ENCODE measurements around the gene ZNF8.
"Not testable (repeated sequence)": the region's sequence is repeated elsewhere in the genome, so short reads cannot be mapped to it uniquely, and the experiment has no call there.

The ZNF8 gene

DNA sequence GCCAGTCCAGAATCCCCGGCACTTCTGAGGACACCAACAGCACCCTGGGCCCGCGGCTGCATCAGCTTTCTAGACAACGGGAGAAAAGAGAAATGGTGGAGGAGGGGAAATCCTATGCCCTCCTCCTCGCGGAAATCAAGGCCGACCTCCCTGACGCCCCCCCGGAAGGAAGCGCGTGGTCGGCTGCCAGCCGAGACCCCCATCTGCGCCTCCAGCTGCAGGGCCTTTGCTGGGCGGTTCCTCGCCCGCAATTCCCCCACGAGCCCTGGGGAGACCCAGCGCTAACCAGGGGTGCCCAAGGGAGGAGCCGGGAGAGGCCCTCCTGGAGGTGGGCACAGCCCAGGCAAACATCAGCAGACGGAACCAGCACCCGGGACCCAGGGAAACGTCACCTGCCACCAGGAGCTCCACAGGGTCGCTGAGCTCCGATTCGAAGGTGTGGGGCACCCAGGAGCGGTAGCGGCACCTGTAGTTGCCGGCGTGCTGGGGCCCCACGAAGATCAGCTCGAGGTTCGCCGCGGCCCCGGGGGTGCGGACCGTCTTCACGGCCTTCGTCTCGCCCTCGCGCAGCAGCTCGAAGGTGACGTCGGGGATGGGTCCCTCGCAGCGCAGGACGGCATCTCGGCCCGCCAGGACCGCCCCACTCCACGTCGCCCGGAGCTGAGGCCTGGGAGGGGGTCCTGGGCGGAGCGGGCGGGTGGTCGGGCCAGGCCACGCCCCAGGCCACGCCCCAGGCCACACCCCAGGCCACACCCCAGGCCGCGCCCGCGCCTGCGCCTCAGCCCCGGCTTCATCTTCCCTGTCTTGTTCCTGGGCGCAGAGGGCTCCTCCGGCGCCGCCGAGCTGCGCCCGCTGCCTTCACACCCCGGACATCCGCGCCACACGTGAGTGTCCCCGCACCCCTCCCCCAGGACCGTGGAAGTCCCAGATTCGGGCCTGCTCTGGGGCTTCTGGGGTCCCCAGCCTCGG lies 68.5 kb downstream of the ZNF8 start:
- Histone ChIP-seq H3K4me3 (ENCODE audit: low read length, poor library complexity, severe bottlenecking) (peak overlapping the region; percentile 95), H3K9me3 (ENCODE audit: insufficient read depth, low read depth, low read length) (no peaks in the 10 kb centered on the region), H3F3A (ENCODE audit: low read depth) (no peaks in the 10 kb centered on the region), H3K4me1 (ENCODE audit: insufficient read depth, low read length, poor library complexity, severe bottlenecking) (peaks cover 27% of the 10 kb centered on the region), H3K9ac (ENCODE audit: low read depth, low read length, poor library complexity, severe bottlenecking) (peak overlapping the region; percentile 78), H4K20me1 (ENCODE audit: insufficient read depth, low read length, poor library complexity, severe bottlenecking) (no peaks in the 10 kb centered on the region), H2AFZ (ENCODE audit: low read length) (peak overlapping the region; percentile 99), H3K79me2 (ENCODE audit: insufficient read depth, low read length) (peaks cover 25% of the 10 kb centered on the region), H3K27me3 (ENCODE audit: insufficient read depth, low read length, poor library complexity, severe bottlenecking) (no peaks in the 10 kb centered on the region), H3K9me2 (replicated peaks; ENCODE audit: low read depth, low read length) (no peaks in the 10 kb centered on the region), H3K36me3 (ENCODE audit: insufficient read depth, low read length) (no peaks in the 10 kb centered on the region), H3K4me2 (ENCODE audit: low read depth, low read length, poor library complexity, severe bottlenecking) (peak overlapping the region; percentile 84)
- TF ChIP-seq EZH2phosphoT487 (IDR thresholded peaks at IDR 0.05; ENCODE audit: borderline replicate concordance), result no peak
- TF ChIP-seq, protein P1, sequence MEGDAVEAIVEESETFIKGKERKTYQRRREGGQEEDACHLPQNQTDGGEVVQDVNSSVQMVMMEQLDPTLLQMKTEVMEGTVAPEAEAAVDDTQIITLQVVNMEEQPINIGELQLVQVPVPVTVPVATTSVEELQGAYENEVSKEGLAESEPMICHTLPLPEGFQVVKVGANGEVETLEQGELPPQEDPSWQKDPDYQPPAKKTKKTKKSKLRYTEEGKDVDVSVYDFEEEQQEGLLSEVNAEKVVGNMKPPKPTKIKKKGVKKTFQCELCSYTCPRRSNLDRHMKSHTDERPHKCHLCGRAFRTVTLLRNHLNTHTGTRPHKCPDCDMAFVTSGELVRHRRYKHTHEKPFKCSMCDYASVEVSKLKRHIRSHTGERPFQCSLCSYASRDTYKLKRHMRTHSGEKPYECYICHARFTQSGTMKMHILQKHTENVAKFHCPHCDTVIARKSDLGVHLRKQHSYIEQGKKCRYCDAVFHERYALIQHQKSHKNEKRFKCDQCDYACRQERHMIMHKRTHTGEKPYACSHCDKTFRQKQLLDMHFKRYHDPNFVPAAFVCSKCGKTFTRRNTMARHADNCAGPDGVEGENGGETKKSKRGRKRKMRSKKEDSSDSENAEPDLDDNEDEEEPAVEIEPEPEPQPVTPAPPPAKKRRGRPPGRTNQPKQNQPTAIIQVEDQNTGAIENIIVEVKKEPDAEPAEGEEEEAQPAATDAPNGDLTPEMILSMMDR (conservative IDR thresholded peaks at IDR 0.05; ENCODE audit: low read length), result no peak

- Histone ChIP-seq H3K4me1 (ENCODE audit: insufficient read depth, low read length, poor library complexity, severe bottlenecking) (peaks cover 23% of the 10 kb centered on the region), H2AFZ (ENCODE audit: low read length) (peak overlapping the region; percentile 99), H3K9ac (ENCODE audit: low read depth, low read length, poor library complexity, severe bottlenecking) (peak overlapping the region; percentile 78), H3K4me3 (ENCODE audit: low read length, poor library complexity, severe bottlenecking) (peak overlapping the region; percentile 95), H3K4me2 (ENCODE audit: low read depth, low read length, poor library complexity, severe bottlenecking) (peak overlapping the region; percentile 84), H3K79me2 (ENCODE audit: insufficient read depth, low read length) (peaks cover 25% of the 10 kb centered on the region)
- H3F3A ChIP-seq (ENCODE audit: low read depth); H3K27me3 ChIP-seq (ENCODE audit: insufficient read depth, low read length, poor library complexity, severe bottlenecking); H4K20me1 ChIP-seq (ENCODE audit: insufficient read depth, low read length, poor library complexity, severe bottlenecking); H3K9me3 ChIP-seq (ENCODE audit: insufficient read depth, low read depth, low read length); H3K36me3 ChIP-seq (ENCODE audit: insufficient read depth, low read length); H3K9me2 ChIP-seq (replicated peaks; ENCODE audit: low read depth, low read length): not testable (repeated sequence)
Observed at GRCh38 chr19:58348080-58348479, 69.3 kb downstream of the ZNF8 start.

DNA sequence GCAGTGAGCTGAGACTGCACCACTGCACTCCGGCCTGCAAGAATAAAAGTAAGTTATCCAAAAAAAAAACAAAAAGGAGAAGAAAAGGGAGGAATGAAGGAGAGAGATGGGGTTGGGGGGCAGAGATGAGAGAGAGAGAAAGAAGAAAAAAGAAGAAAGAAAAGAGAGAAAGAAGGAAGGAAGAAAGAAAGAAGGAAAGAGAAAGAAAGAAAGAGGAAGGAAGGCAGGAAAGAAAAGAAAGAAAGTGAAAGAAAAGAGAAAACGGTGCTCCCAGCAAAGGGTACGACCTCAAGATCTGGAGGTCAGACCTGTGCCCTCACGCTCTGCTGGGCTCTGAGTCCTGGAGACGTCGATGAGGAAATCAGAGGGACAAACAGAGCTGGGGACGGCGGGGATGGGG lies 70.8 kb downstream of the ZNF8 start:
- H3K79me2 ChIP-seq (ENCODE audit: insufficient read depth, low read length), result peaks cover 25% of the 10 kb centered on the region
- no peaks in the 10 kb centered on the region for H4K20me1 ChIP-seq (ENCODE audit: insufficient read depth, low read length, poor library complexity, severe bottlenecking)
- peak overlapping the region; percentile 84 for H3K4me2 ChIP-seq (ENCODE audit: low read depth, low read length, poor library complexity, severe bottlenecking)
- H3K9me3 ChIP-seq (ENCODE audit: insufficient read depth, low read depth, low read length), result no peaks in the 10 kb centered on the region
- peak overlapping the region; percentile 15 for H3K9ac ChIP-seq (ENCODE audit: low read depth, low read length, poor library complexity, severe bottlenecking)
- H3F3A ChIP-seq (ENCODE audit: low read depth), result no peaks in the 10 kb centered on the region
- no peak overlapping the region for H2AFZ ChIP-seq (ENCODE audit: low read length)
- H3K4me3 ChIP-seq (ENCODE audit: low read length, poor library complexity, severe bottlenecking), result peak overlapping the region; percentile 11
- TF ChIP-seq, protein P1 (conservative IDR thresholded peaks at IDR 0.05; ENCODE audit: low read length), result no peak
- TF ChIP-seq EZH2phosphoT487 (IDR thresholded peaks at IDR 0.05; ENCODE audit: borderline replicate concordance), result no peak
- no peaks in the 10 kb centered on the region for H3K36me3 ChIP-seq (ENCODE audit: insufficient read depth, low read length)
- H3K27me3 ChIP-seq (ENCODE audit: insufficient read depth, low read length, poor library complexity, severe bottlenecking), result no peaks in the 10 kb centered on the region
- H3K4me1 ChIP-seq (ENCODE audit: insufficient read depth, low read length, poor library complexity, severe bottlenecking), result peaks cover 23% of the 10 kb centered on the region
- no peaks in the 10 kb centered on the region for H3K9me2 ChIP-seq (replicated peaks; ENCODE audit: low read depth, low read length)

All from Loucy (cell line).